KBM-7 (cell line): ENCODE data around the gene CFP.
"Not testable (repeated sequence)": the region's sequence is repeated elsewhere in the genome, so short reads cannot be mapped to it uniquely, and the experiment has no call there.

ENCODE experiments used
- DNase-seq: peaks from one replicate; pipeline ENCODE4 v3.0.0-alpha.2; 2015
- in situ Hi-C: fragments of 300-500 bp; cut with MboI; formaldehyde crosslinking; loops from 2 replicates; pipeline ENCODE4 v1.14.3; 2020; ENCODE audit warnings: low sequenced_read_pairs, low pct_unique_long_range_greater_than_20kb, mixed read lengths

Gene CFP

DNA sequence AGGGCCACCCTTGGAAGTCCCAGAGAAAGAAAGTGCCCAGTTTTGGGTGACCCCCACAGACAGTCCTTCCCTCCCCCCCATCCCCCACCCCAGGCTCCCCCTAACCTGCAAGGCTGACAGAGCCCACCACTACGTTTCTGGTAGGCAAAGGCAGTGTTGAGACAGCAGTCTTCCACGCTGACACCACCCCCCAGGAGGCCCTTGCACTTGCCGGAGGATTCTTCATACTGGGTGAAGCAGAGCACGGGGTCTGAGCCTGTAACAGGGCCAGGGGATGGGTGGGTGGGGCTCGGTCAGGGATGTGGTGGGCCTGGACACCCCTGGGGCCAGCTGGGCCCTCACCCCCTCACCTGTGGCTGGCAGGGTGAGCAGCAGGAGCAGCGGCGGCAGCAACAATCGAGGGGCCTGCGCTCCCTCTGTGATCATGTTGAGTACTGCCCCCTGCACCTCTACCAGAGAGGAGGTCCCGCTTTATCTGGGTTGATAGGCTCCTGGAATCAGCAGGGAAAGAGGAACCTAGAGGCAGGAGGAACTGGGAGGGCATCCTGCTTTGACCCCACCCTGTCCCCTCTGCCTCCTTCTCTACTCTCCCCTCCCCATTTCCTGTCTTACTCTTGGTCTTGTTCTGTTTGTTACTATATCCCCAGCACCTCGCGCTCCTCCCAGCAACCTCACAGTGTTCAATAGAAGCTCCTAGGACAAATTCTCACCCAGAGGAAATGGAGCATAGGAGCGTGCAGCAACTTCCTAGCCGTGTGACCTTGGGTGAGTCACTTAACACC, at the start of gene CFP:
TSS of gene CFP (minus strand) at position 512 of the 782 bp plus-strand sequence. CDS start at position 426, 86 bp downstream.
- peak; percentile 97 for DNase-seq
- in situ Hi-C loops: no loop called here

DNA sequence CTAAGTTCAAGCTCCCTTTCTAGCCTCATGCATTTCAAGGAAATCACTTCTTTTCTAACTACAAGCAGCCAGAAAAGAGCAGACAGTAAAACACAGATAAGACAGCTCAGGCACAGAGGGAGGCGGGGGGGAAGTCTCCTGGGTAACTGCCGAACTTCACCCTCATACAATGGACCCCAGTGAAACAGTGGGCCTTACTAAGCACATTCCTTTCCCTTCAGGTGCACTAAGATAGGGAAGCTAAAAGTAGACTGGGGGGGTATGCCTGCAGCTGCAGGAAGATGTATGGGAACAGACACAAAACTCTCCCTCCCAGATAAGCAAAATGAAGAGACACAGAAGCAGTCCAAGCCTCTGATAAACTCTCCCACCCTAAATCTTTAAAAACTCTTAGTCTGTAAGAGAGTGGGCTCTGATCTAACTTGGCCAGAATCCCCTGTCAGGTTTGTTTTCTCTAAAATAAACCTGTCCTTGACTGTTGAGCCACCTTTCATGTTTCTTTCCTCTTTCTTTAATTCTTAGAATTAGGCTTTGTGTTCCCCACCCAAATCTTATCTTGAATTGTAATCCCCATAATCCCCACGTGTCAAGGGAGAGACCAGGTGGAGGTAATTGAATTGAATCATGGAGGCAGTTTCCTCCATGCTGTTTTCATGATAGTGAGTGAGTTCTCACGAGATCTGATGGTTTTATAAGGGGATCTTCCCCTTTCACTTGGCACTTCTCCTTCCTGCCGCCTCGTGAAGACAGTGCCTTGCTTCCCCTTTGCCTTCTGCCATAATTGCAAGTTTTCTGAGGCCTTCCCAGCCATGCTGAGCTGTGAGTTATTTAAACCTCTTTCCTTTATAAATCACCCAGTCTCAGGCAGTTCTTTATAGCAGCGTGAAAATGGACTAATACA, 46.5 kb upstream of the CFP start:
- peak; percentile 83 for DNase-seq
- in situ Hi-C loops: not testable (repeated sequence)

DNA sequence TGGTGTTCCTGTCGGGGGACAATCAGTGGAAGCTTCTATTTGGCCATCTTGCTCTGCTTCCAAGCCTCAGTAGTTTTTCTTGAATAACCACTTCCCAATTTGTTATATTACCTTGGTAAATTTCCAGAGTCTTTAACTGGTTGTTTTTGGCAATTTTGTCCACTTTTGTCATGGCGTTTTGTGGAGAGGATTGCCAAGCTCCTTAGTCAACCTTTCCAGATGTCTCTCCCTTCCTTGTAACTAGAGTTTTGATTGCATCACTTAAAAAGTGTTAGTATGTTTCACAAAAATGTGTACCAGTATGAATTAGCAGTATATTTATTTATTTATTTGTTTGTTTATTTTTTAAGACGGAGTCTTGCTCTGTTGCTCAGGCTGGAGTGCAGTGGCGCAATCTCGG, 45.0 kb upstream of the CFP start:
- in situ Hi-C loops: no loop called here
- DNase-seq: no peak

DNA sequence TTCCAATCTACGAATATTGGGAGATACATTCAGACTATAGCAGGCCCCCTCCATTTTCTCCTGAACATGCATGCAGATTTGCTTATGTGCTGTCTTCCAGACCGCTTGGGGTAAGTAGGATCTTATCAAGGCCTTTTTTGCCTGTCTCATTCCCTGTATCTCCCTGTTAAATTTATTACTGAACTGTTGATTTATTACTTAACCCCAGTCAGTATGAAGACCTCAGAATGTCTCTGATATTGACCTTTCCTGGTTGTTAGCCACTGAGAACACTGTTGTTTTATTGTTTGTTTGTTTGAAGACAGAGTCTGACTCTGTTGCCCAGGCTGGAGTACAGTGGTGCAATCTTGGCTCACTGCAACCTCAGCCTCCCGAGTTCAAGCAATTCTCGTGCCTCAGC, 36.1 kb upstream of the CFP start:
- not testable (repeated sequence) for DNase-seq

DNA sequence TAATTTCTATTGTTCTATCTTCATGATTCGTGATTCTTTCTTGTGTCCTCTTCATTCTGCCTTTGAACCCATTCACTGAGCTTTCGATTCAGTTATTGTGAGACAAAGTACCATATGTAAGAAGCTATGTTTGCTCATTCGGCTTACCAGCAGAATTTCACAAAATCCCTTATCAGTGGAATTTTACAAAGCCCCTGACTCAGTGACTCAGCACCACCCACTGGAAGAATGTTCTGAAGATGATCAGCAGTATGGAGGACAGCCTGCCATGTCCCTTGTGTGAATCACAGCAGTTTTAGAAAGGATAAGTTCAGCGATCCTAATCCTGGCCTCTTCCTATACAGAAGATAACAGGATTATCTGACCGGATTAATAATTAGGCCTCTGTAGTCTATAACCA, 35.0 kb upstream of the CFP start:
- no peak for DNase-seq
- in situ Hi-C loops: no loop called here

More for the DNA sequence above, 36.1 kb upstream of the CFP start:
- in situ Hi-C loops: not testable (repeated sequence)

DNA sequence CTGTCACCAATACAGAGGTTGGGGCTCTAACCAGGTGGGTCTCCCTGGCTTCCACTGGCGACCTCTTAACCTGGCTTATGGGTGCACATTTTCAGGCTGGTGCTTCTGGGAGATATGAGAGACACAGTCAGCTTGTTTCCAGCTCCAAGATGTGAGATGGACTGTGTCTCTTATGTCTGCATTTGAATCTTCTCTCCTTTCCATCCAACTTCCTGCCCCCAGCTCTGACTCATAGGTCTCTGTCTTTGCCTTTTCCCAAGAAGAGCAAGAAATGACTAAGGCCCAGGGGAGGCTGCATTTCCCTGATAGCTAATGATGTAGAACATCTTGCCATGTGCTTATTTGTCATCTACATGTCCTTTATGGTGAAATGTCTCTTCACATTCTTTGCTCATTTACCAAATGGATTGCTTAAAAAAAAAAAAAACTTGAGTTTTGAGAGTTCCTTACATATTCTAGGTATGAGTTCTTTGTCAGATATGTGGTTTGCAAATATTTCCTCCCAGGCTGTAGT, 32.5 kb upstream of the CFP start:
- in situ Hi-C loops: no loop called here
- DNase-seq: no peak

DNA sequence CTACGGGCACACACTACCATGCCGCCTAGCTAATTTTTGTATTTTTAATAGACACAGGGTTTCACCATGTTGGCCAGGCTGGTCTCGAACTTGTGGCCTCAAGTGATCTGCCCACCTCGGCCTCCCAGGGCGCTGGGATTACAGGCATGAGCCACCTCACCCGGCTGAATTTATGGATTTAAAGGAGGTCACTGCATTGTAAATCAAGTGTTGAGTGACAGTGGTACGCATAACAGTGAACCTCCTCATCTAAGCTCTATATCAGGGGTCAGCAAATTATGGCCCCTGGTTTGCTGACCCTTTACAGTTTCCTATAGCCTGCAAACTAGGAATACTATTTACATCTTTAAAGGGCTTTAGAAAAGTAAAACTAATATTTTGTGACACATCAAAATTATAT, 31.8 kb upstream of the CFP start:
- in situ Hi-C loops: no loop called here
- DNase-seq: no peak

DNA sequence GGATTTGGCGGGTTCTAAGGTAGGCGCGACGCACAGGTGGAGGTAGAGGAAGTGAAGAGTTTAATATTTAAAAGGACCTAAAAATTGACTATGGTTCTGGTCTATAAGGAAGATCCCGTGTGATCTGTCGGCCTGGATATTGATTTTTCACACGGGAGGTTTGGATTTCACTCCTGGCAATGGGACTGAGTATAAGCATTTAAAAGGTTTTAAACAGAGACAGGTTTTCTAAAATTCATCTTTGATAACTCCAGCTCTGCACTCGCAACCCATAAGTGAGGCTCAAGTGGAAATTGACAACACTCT, 29.6 kb upstream of the CFP start:
- DNase-seq: no peak
- in situ Hi-C loops: no loop called here

DNA sequence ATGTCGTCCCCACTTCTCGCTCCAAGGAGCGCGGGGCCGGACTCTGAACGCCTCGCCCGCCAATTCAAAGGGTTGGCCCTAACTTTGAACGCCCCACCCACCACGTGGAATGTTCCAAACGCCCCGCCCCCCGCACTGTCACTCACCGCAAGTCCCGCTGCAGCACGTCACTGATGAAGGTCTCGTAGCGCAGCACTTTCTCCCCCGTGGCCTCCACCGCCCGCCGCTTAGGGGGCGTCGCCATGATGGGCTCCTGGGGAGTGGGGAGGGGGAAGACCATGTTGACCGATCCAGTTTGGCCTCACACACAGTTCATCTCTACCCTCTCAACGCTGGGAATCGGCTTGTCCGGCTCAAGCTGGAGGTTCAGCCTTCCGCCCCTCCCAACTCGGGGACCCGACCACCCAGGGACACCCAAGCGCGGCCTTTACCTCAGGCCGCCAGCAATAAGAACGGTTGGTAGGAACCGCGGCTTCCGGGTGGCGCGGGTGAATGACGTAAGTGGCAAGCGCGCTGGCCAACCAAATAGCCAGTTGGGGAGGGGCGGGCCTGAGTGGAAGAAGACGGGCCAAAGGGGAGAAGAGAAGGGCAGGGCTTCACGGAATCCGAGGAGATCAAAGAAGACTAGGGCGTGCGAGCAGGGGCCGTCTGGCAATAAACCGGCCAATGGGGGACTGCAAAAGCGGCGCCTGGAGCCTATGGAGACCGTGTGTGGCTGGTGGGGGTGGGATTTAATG, 29.1 kb upstream of the CFP start, which contains the start of gene UXT:
TSS of gene UXT (minus strand) at position 497 of the 737 bp plus-strand sequence. CDS start at position 244, 253 bp downstream.
- DNase-seq: peak; percentile 98
- in situ Hi-C loops: no loop called here

DNA sequence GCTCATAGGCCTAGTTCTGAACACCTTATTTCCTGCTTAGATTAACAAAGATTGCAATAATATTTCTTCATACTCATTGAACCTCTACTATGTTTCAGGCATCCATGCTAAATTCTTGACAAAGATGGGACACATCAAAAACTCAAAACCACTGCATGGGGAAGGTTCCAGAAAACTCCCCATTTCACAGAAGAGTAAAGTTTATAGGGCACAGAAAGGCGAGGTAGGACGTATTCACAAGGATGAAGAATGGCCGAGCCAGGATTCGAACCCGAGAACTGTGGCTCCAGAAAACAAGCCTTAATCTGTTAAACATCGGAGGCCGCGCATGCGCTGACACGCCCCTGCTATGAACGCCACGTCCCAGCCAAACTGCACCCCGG, 28.6 kb upstream of the CFP start:
- in situ Hi-C loops: no loop called here
- no peak for DNase-seq

DNA sequence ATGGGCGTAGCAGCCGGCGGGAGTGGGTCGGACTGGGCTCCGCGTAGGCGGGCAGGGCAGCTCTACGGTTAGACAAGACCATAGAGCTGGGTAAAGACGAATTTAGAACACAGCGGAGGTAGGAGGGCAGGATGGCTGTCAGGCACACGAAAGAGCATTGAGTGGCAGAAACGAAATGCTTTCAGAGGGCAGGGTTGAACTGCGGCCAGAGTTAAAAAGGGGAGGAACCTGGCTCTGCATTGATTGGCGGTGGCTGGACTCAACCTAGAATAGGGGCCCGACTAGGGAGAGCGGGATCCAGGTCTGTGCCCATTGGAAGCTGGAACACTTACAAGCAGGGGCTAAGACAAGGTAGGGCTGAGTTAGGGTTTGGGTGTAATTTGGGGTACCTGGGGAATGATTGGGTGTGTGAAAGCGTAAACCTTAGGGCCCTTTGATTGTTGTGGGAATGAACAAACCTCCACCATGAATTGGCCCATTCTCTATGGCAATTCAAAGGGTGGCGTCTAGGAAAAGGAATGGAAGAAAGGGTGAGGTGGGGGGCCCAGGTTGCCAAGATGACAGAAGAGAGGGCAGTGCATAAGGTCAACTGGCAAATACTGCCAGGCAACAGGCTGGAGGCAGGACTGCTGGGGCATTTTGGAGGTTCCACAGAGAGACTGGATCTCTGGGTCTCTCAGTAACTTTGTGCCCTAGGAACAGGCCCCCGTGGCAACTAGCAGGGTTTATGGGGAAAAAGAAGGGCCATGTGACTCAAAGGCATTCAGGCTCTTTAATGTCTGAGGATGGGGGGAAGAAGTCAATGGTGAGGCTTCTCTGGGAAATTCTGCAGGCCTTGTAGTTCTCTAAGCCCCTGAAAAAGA, 21.5 kb upstream of the CFP start:
- in situ Hi-C loops: no loop called here
- no peak for DNase-seq

DNA sequence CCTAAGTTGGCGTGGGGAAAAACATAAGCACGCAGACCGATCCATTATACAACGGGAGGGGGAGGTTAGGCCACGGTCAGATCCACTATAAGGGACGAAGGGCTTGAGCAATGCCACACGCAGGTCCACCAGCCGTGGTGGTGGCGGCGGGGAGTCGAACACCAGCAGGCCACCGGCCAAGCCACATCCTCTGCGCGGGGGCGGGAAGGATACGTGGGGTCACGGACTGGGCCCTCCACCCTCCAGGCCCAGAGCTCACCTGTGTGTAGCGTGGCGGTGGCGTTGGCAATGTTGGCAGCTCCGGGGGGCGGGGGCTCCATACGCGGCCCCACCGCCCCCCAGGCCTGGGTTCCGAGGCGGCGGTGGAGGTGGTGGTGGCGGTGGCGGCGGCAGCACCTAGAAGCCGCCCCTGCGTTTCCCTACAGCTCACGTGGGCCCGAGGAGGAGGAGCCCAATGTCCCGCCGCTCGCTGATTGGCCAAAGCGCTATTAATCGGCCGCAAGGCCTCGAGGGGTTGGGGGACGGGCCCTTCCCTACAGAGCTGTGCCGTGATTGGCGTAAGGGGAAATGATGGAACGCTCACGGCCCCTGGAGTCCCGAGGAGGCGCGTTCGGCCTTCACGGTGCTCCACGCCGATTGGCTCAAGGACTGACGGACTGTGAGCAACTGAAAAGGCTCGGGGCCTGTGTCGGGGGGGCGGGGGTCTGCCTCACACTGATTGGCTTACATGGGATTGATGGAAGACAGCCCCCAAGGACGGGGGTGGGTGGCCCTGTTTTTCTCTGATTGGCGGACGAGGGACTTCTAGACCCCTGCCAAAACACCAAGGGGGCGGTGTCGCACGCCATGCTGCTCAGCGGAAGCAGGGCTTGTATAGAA, 20.7 kb upstream of the CFP start, which contains the start of gene ELK1:
TSS of gene ELK1 (minus strand) at position 400 of the 879 bp plus-strand sequence. CDS start 9,122 bp downstream, outside the sequence.
- peak; percentile 100 for DNase-seq
- in situ Hi-C loops: no loop called here

DNA sequence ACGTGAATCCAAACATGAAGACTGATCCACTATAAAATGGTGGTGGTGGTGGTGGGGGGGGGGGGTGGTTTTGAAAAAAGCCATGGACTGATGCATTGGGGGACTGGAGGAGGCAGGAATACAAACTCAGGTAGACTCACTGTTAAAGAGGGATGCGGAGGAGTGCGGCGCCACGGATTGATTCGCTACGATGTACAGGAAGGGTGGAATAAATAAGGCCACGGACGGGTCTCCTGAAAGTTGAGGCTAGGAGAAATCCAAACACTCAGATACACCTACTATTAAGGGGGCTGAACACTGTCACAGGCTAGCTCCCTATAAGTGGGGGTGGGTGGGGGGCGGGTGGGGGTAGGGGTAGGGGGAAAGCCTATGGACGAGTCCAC, 20.0 kb upstream of the CFP start:
- DNase-seq: no peak
- in situ Hi-C loops: loop anchor here (10.0 kb wide), 1 partner anchor 85 kb away; the partner anchor contains the start of gene ARAF

DNA sequence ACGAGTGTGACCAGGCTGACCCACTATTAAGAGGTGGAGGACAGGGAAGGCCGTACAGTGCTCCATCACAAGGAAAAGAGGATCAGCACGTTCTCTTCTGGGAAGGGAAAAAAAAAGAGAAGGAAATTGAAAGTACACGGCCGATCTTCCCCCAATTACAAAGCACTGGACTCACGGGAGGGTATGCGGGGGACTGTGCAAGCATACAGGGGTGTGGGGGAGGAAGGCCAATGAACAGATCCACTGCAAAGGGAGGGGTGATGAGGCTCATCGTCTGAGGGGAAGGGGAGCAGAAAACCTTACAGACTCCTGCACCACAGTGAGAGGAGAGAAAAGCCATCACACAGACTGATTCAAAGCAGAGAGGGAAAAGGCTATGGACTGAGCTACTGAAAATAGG, 19.5 kb upstream of the CFP start:
- peak; percentile 48 for DNase-seq
- in situ Hi-C loops: loop anchor here (10.0 kb wide), 1 partner anchor 84 kb away; the partner anchor contains the start of gene ARAF

DNA sequence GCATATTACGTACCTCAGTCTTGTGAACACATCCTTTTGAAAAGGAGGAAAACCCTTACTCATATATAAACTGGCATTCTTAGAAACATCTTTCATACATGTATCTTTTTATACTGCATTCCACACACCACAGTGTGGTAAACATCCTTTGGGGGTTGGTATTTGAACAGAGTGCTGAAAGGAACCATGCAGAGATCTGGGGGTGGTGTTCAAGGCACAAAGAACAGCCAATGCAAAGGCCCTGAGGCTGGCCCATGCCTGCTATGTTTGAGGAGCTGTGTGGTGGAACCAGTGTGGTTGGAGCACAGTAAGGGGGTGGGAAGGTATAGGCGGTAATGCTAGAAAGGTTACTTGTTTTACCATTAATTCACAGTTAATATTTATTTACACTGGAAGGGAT, 18.6 kb upstream of the CFP start:
- DNase-seq: no peak
- in situ Hi-C loops: loop anchor here (10.0 kb wide), 1 partner anchor 84 kb away; the partner anchor contains the start of gene ARAF

DNA sequence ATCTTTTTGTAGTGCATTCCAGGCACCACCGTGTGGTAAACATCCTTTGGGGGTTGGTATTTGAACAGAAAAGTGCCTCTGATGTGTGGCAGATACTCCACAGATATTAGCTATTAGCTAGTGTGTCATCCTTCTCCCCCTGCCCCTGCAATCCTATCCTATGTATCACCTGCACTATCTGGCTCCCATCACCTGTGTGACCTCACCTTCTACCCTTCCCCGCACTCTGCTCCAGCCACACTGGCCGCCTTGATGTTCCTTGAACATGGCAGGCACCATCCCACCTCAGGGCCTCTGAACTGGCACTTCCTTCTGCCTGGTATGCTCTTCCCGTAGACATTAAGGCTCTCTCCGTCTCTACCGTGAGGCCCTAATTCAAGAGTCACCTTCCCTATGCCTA, 16.9 kb upstream of the CFP start:
- in situ Hi-C loops: loop anchor here (10.0 kb wide), 1 partner anchor 82 kb away; the partner anchor contains the start of gene ARAF
- no peak for DNase-seq

DNA sequence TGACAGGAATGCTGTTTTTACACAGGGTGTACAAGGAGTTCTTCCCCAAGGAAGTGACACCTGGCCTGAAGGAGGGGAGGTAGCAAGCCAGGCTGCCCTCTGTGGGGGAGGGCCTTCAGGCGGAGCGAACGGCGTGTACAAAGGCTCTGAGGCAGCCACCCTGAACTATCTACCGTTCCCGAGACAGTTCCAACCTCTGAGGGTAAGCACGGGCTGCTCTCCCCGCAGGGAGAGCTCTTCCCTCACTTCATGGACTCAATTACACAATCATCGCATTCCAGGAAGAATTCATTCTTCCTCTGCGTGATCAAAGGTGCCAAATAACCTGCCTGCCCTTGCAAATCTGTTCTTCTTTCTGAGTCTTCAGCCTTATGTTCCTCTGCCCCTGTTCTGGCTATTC, 15.8 kb upstream of the CFP start:
- in situ Hi-C loops: loop anchor here (10.0 kb wide), 1 partner anchor 81 kb away; the partner anchor contains the start of gene ARAF
- DNase-seq: no peak
